HepG2 (cell line): ENCODE data around the gene PLK3. TPM values are rescaled to one million over a fixed set of nuclear protein-coding genes. Genes with fewer than 3 reads are reported as not detected.

Source experiments
- CREM ChIP-seq, 2 experiments: sonication (generic) in 1 of 2; formaldehyde crosslinking in 1 of 2; IDR thresholded peaks; 2 replicates each; pipeline versions ENCODE4 v1.4.0 to v1.6.1; 2016 to 2020; ENCODE audit warnings: antibody characterized with exemption in 1 of 2, mild to moderate bottlenecking in 1 of 2, missing genetic modification reagents in 1 of 2
- HNRNPLL ChIP-seq: fragments of 200-400 bp; formaldehyde crosslinking; IDR thresholded peaks from 2 replicates; pipeline ENCODE4 v1.6.1; 2017; ENCODE audit warnings: mild to moderate bottlenecking, low read depth, low read length; ENCODE audit not compliant: poor library complexity, severe bottlenecking
- IRF2 ChIP-seq: IDR thresholded peaks from 2 replicates; pipeline ENCODE4 v1.6.1; 2018; ENCODE audit warnings: missing genetic modification reagents, missing compliant biosample characterization
- KDM3A ChIP-seq: IDR thresholded peaks from 2 replicates; pipeline ENCODE4 v1.6.1; 2018; ENCODE audit warnings: low read depth, missing compliant biosample characterization
- PCBP1 ChIP-seq: fragments of 200-400 bp; formaldehyde crosslinking; IDR thresholded peaks from 2 replicates; pipeline ENCODE4 v1.6.1; 2017; ENCODE audit warnings: mild to moderate bottlenecking, low read depth, low read length, borderline replicate concordance
- ZBTB21 ChIP-seq: sonication (generic); formaldehyde crosslinking; IDR thresholded peaks from 2 replicates; pipeline ENCODE4 v1.4.0; 2020; ENCODE audit warnings: missing genetic modification reagents
- ZNF138 ChIP-seq: sonication (generic); formaldehyde crosslinking; IDR thresholded peaks from 2 replicates; pipeline ENCODE4 v1.5.0; 2020; ENCODE audit warnings: mild to moderate bottlenecking, low read depth, missing genetic modification reagents
- ZNF317 ChIP-seq: sonication (generic); formaldehyde crosslinking; IDR thresholded peaks from 2 replicates; pipeline ENCODE4 v1.5.0; 2020; ENCODE audit warnings: mild to moderate bottlenecking, missing genetic modification reagents
- polyA plus RNA-seq, 8 experiments: library from polyadenylated mRNA; depleted of rRNA in 3 of 8; stranded (reverse) in 7 of 8; unstranded in 1 of 8; fragments of >200 nt; fragmentation: Illumina TruSeq in 4 of 8; extraction: Trizol in 4 of 8; gene quantifications; 2 replicates each; pipeline versions ENCODE4 v1.2.1 to v1.2.3, GENCODE V29; 2011 to 2016; ENCODE audit warnings: low read depth in 4 of 8, missing spikeins in 1 of 8, mixed read lengths in 1 of 8; ENCODE audit not compliant: insufficient read depth in 1 of 8
- total RNA-seq, 5 experiments: library from RNA; depleted of rRNA; stranded (reverse); fragments of >200 nt; fragmentation: Illumina TruSeq; extraction: Trizol; gene quantifications; 2 replicates each; pipeline ENCODE4 v1.2.3, GENCODE V29; 2016; ENCODE audit warnings: low read depth in 1 of 5
- TF ChIP-seq, protein P1 (sequence below): sonication (generic); formaldehyde crosslinking; IDR thresholded peaks from 2 replicates; pipeline ENCODE4 v1.4.0; 2020; ENCODE audit warnings: low read depth, mild to moderate bottlenecking, missing genetic modification reagents
- TF ChIP-seq, protein P2 (sequence below): sonication (generic); formaldehyde crosslinking; IDR thresholded peaks from 2 replicates; pipeline ENCODE4 v1.5.0; 2020; ENCODE audit warnings: mild to moderate bottlenecking, low read depth, missing genetic modification reagents, borderline replicate concordance
- TF ChIP-seq, protein P3 (sequence below): sonication (generic); formaldehyde crosslinking; IDR thresholded peaks from 2 replicates; pipeline ENCODE4 v1.5.0; 2020; ENCODE audit warnings: mild to moderate bottlenecking, missing genetic modification reagents, borderline replicate concordance
- TF ChIP-seq, protein P4 (sequence below): sonication (generic); formaldehyde crosslinking; IDR thresholded peaks from 2 replicates; pipeline ENCODE4 v1.8.1; 2023; ENCODE audit warnings: mild to moderate bottlenecking, missing genetic modification reagents
- TF ChIP-seq, protein P5 (sequence below): sonication (generic); formaldehyde crosslinking; IDR thresholded peaks from 2 replicates; pipeline ENCODE4 v1.9.0; 2021; ENCODE audit warnings: missing genetic modification reagents, borderline replicate concordance
- TF ChIP-seq, protein P6 (sequence below): sonication (generic); formaldehyde crosslinking; IDR thresholded peaks from 2 replicates; pipeline ENCODE4 v1.4.0; 2020; ENCODE audit warnings: missing genetic modification reagents, borderline replicate concordance

Gene PLK3
- total and polyA plus RNA-seq, 2 of the 13 experiments (the other 11 are each of a cell fraction or from before 2014, with no cell fraction given) = 9.8 to 16.9 TPM

DNA sequence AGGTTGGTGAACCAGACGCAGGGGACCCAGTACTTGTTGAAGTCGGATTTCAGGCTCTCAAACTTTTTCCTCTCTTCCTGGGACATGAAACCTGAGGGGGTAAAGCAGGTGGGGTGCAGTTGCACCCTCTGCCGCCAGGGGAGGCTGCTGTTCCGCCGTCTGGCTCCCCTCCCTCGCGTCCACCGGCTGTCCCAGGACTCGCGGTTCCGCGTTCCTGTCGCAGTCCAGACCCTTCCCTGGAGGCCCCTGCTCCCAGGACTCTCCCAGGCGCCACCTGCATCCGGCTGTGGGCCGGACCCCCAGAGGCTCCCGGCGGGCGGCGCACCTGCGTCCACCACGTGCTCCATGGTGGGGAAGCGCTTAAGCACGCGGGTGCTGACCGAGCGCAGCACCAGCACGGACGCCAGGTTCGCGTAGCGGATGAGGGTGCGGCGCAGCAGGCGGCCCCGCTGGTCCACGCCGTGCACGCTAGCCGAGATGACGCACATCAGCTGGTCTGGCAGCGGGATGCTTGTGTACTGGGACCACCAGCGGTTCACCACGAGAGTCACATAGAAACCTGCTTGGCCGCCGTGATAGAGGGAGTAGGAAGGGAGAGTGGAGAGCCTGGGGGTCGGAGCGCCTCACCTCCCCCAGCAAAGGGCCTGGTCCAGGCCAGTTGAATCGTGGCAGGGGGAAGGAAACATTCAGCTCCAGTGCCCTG, 13.9 kb upstream of the PLK3 start (continued):
- TF ChIP-seq, protein P1, sequence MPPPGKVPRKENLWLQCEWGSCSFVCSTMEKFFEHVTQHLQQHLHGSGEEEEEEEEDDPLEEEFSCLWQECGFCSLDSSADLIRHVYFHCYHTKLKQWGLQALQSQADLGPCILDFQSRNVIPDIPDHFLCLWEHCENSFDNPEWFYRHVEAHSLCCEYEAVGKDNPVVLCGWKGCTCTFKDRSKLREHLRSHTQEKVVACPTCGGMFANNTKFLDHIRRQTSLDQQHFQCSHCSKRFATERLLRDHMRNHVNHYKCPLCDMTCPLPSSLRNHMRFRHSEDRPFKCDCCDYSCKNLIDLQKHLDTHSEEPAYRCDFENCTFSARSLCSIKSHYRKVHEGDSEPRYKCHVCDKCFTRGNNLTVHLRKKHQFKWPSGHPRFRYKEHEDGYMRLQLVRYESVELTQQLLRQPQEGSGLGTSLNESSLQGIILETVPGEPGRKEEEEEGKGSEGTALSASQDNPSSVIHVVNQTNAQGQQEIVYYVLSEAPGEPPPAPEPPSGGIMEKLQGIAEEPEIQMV (CRISPR knock-in tag) = no peak
- TF ChIP-seq IRF2 (no peak), ZBTB21 (no peak), CREM (IDR thresholded peaks at IDR 0.05) (no peak), CREM (CRISPR knock-in tag; IDR thresholded peaks at IDR 0.05) (no peak), PCBP1 (no peak), HNRNPLL (peak; percentile 62), KDM3A (CRISPR knock-in tag) (no peak), ZNF138 (CRISPR knock-in tag) (no peak), ZNF317 (CRISPR knock-in tag) (no peak)
- TF ChIP-seq, protein P2, sequence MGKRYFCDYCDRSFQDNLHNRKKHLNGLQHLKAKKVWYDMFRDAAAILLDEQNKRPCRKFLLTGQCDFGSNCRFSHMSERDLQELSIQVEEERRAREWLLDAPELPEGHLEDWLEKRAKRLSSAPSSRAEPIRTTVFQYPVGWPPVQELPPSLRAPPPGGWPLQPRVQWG (CRISPR knock-in tag) = no peak
- TF ChIP-seq, protein P3, sequence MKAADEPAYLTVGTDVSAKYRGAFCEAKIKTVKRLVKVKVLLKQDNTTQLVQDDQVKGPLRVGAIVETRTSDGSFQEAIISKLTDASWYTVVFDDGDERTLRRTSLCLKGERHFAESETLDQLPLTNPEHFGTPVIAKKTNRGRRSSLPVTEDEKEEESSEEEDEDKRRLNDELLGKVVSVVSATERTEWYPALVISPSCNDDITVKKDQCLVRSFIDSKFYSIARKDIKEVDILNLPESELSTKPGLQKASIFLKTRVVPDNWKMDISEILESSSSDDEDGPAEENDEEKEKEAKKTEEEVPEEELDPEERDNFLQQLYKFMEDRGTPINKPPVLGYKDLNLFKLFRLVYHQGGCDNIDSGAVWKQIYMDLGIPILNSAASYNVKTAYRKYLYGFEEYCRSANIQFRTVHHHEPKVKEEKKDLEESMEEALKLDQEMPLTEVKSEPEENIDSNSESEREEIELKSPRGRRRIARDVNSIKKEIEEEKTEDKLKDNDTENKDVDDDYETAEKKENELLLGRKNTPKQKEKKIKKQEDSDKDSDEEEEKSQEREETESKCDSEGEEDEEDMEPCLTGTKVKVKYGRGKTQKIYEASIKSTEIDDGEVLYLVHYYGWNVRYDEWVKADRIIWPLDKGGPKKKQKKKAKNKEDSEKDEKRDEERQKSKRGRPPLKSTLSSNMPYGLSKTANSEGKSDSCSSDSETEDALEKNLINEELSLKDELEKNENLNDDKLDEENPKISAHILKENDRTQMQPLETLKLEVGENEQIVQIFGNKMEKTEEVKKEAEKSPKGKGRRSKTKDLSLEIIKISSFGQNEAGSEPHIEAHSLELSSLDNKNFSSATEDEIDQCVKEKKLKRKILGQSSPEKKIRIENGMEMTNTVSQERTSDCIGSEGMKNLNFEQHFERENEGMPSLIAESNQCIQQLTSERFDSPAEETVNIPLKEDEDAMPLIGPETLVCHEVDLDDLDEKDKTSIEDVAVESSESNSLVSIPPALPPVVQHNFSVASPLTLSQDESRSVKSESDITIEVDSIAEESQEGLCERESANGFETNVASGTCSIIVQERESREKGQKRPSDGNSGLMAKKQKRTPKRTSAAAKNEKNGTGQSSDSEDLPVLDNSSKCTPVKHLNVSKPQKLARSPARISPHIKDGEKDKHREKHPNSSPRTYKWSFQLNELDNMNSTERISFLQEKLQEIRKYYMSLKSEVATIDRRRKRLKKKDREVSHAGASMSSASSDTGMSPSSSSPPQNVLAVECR = 0 out of 2 replicates have a peak, but pooled peaks have one; percentile 13
- TF ChIP-seq, protein P4, sequence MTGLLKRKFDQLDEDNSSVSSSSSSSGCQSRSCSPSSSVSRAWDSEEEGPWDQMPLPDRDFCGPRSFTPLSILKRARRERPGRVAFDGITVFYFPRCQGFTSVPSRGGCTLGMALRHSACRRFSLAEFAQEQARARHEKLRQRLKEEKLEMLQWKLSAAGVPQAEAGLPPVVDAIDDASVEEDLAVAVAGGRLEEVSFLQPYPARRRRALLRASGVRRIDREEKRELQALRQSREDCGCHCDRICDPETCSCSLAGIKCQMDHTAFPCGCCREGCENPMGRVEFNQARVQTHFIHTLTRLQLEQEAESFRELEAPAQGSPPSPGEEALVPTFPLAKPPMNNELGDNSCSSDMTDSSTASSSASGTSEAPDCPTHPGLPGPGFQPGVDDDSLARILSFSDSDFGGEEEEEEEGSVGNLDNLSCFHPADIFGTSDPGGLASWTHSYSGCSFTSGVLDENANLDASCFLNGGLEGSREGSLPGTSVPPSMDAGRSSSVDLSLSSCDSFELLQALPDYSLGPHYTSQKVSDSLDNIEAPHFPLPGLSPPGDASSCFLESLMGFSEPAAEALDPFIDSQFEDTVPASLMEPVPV = 0 out of 2 replicates have a peak, but pooled peaks have one; percentile 31
- TF ChIP-seq, protein P5, sequence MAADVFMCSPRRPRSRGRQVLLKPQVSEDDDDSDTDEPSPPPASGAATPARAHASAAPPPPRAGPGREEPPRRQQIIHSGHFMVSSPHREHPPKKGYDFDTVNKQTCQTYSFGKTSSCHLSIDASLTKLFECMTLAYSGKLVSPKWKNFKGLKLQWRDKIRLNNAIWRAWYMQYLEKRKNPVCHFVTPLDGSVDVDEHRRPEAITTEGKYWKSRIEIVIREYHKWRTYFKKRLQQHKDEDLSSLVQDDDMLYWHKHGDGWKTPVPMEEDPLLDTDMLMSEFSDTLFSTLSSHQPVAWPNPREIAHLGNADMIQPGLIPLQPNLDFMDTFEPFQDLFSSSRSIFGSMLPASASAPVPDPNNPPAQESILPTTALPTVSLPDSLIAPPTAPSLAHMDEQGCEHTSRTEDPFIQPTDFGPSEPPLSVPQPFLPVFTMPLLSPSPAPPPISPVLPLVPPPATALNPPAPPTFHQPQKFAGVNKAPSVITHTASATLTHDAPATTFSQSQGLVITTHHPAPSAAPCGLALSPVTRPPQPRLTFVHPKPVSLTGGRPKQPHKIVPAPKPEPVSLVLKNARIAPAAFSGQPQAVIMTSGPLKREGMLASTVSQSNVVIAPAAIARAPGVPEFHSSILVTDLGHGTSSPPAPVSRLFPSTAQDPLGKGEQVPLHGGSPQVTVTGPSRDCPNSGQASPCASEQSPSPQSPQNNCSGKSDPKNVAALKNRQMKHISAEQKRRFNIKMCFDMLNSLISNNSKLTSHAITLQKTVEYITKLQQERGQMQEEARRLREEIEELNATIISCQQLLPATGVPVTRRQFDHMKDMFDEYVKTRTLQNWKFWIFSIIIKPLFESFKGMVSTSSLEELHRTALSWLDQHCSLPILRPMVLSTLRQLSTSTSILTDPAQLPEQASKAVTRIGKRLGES (CRISPR knock-in tag) = no peak
- TF ChIP-seq, protein P6, sequence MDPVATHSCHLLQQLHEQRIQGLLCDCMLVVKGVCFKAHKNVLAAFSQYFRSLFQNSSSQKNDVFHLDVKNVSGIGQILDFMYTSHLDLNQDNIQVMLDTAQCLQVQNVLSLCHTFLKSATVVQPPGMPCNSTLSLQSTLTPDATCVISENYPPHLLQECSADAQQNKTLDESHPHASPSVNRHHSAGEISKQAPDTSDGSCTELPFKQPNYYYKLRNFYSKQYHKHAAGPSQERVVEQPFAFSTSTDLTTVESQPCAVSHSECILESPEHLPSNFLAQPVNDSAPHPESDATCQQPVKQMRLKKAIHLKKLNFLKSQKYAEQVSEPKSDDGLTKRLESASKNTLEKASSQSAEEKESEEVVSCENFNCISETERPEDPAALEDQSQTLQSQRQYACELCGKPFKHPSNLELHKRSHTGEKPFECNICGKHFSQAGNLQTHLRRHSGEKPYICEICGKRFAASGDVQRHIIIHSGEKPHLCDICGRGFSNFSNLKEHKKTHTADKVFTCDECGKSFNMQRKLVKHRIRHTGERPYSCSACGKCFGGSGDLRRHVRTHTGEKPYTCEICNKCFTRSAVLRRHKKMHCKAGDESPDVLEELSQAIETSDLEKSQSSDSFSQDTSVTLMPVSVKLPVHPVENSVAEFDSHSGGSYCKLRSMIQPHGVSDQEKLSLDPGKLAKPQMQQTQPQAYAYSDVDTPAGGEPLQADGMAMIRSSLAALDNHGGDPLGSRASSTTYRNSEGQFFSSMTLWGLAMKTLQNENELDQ = no peak
